Fibroblast of peridontal ligament (primary cell): ENCODE measurements around the gene NUP160.
"Not testable (repeated sequence)": the region's sequence is repeated elsewhere in the genome, so short reads cannot be mapped to it uniquely, and the experiment has no call there.

ENCODE experiments used
- DNase-seq: peaks from one replicate; pipeline ENCODE4 v3.0.0-alpha.2; 2010; ENCODE audit errors: extremely low read depth

NUP160 gene

GRCh38 chr11:47791774-47792430 is 56.2 kb downstream of the NUP160 start:
- DNase-seq: no peak

GRCh38 chr11:47790017-47790416 is 58.1 kb downstream of the NUP160 start:
- DNase-seq: not testable (repeated sequence)

GRCh38 chr11:47788181-47788580 is 60.0 kb downstream of the NUP160 start:
- DNase-seq: no peak

GRCh38 chr11:47786373-47786772 is 61.8 kb downstream of the NUP160 start:
- DNase-seq: peak; percentile 7

GRCh38 chr11:47784785-47785381 is 63.3 kb downstream of the NUP160 start:
- DNase-seq: no peak

GRCh38 chr11:47783087-47783610 is 65.0 kb downstream of the NUP160 start:
- DNase-seq: no peak

GRCh38 chr11:47778878-47779483 is 69.2 kb downstream of the NUP160 start:
- no peak for DNase-seq

- no peak for DNase-seq
Measured at GRCh38 chr11:47775240-47775869, 72.8 kb downstream of the NUP160 start.

GRCh38 chr11:47773882-47774281 is 74.3 kb downstream of the NUP160 start:
- no peak for DNase-seq

- DNase-seq: not testable (repeated sequence)
Measured at GRCh38 chr11:47769556-47769955, 78.6 kb downstream of the NUP160 start.

- peak; percentile 81 for DNase-seq
Measured at GRCh38 chr11:47768101-47768612, 80.0 kb downstream of the NUP160 start.

- DNase-seq: peak; percentile 74
Measured at GRCh38 chr11:47766509-47767227, 81.5 kb downstream of the NUP160 start.

- DNase-seq: peak; percentile 5
Measured at GRCh38 chr11:47765086-47765485, 83.1 kb downstream of the NUP160 start.

GRCh38 chr11:47759291-47759690 is 88.9 kb downstream of the NUP160 start:
- not testable (repeated sequence) for DNase-seq

GRCh38 chr11:47756208-47756607 is 91.9 kb downstream of the NUP160 start:
- DNase-seq: no peak

- no peak for DNase-seq
Measured at GRCh38 chr11:47750725-47751124, 97.4 kb downstream of the NUP160 start.

GRCh38 chr11:47742494-47742893 is 105.7 kb downstream of the NUP160 start:
- not testable (repeated sequence) for DNase-seq

GRCh38 chr11:47737817-47738216 is 110.3 kb downstream of the NUP160 start:
- not testable (repeated sequence) for DNase-seq

- DNase-seq: no peak
Measured at GRCh38 chr11:47732271-47732670, 115.9 kb downstream of the NUP160 start.

- no peak for DNase-seq
Measured at GRCh38 chr11:47731475-47731874, 116.7 kb downstream of the NUP160 start.
